HEK293 (cell line): Measurements from ENCODE around the gene ZFPM1.

Source experiments
- CTCF ChIA-PET: fragments of 350-600 bp; formaldehyde crosslinking; extraction: SDS; loops from one replicate; lab custom pipeline; 2021; ENCODE audit warnings: antibody characterized with exemption; lab: Yijun Ruan, JAX
- POLR2A ChIA-PET: fragments of 300-600 bp; formaldehyde crosslinking; extraction: SDS; loops from one replicate; lab custom pipeline; 2020; ENCODE audit warnings: antibody characterized with exemption, inconsistent platforms; lab: Yijun Ruan, JAX
- H3K27ac ChIP-seq: fragments of 200-500 bp; sonication (Bioruptor generic); 2 replicates; pipeline ENCODE4 v1.5.1; 2014; ENCODE audit warnings: low read depth, low read length, control low read depth, inconsistent platforms; ENCODE audit errors: extremely low read depth
- H3K36me3 ChIP-seq, 2 experiments: fragments of 200-500 bp in 1 of 2; sonication (Bioruptor generic) in 1 of 2; 1 replicate in 1 of 2; 2 replicates in 1 of 2; pipeline ENCODE4 v1.5.1; 2014 to 2017; ENCODE audit warnings: inconsistent platforms in 2 of 2, low read length in 2 of 2; ENCODE audit not compliant: control insufficient read depth in 2 of 2, insufficient read depth in 1 of 2
- H3K4me1 ChIP-seq: fragments of 200-500 bp; sonication (Bioruptor generic); 2 replicates; pipeline ENCODE4 v1.5.1; 2014; ENCODE audit warnings: mild to moderate bottlenecking, low read length, inconsistent platforms; ENCODE audit not compliant: control insufficient read depth, insufficient read depth
- H3K4me3 ChIP-seq: 2 replicates; pipeline ENCODE4 v1.5.1; 2011; ENCODE audit warnings: low read depth, mild to moderate bottlenecking, control low read depth, low read length, moderate library complexity
- H3K9me3 ChIP-seq: fragments of 200-500 bp; sonication (Bioruptor generic); 2 replicates; pipeline ENCODE4 v1.5.1; 2014; ENCODE audit warnings: low read depth, low read length, inconsistent platforms; ENCODE audit not compliant: control insufficient read depth, insufficient read depth
- GLIS2 ChIP-seq: fragments of 450-650 bp; formaldehyde crosslinking; IDR thresholded peaks from 2 replicates; pipeline ENCODE4 v1.5.1; 2016; ENCODE audit warnings: missing biosample characterization, missing genetic modification characterization
- HOXD13 ChIP-seq: sonication (generic); formaldehyde crosslinking; IDR thresholded peaks from 2 replicates; pipeline ENCODE4 v1.8.0; 2022; ENCODE audit warnings: missing genetic modification reagents, borderline replicate concordance
- INSM2 ChIP-seq: fragments of 450-650 bp; formaldehyde crosslinking; IDR thresholded peaks from 2 replicates; pipeline ENCODE4 v1.5.1; 2016; ENCODE audit warnings: missing biosample characterization, missing genetic modification characterization
- PATZ1 ChIP-seq: fragments of 450-650 bp; formaldehyde crosslinking; IDR thresholded peaks from 2 replicates; pipeline ENCODE4 v1.5.1; 2016; ENCODE audit warnings: missing biosample characterization, missing genetic modification characterization
- ZFP41 ChIP-seq: fragments of 450-650 bp; formaldehyde crosslinking; IDR thresholded peaks from 2 replicates; pipeline ENCODE4 v1.5.1; 2016; ENCODE audit warnings: missing biosample characterization, missing genetic modification characterization, borderline replicate concordance
- ZNF16 ChIP-seq: fragments of 450-650 bp; formaldehyde crosslinking; IDR thresholded peaks from 2 replicates; pipeline ENCODE4 v1.5.1; 2016; ENCODE audit warnings: low read depth, missing biosample characterization, missing genetic modification characterization
- ZNF423 ChIP-seq: fragments of 450-650 bp; formaldehyde crosslinking; IDR thresholded peaks from 2 replicates; pipeline ENCODE4 v1.5.1; 2016; ENCODE audit warnings: missing biosample characterization, missing genetic modification characterization
- ZNF660 ChIP-seq: fragments of 450-650 bp; IDR thresholded peaks from 2 replicates; pipeline ENCODE4 v1.5.1; 2018; ENCODE audit warnings: missing biosample characterization, mild to moderate bottlenecking, missing genetic modification characterization
- ZNF664 ChIP-seq: fragments of 450-650 bp; formaldehyde crosslinking; IDR thresholded peaks from 2 replicates; pipeline ENCODE4 v1.5.1; 2016; ENCODE audit warnings: missing biosample characterization, missing genetic modification characterization
- ZNF768 ChIP-seq: fragments of 450-650 bp; formaldehyde crosslinking; IDR thresholded peaks from 2 replicates; pipeline ENCODE4 v1.5.1; 2018; ENCODE audit warnings: missing biosample characterization, mild to moderate bottlenecking, missing genetic modification characterization

ZFPM1 gene

GRCh38 chr16:88486398-88487123 lies 33.5 kb downstream of the ZFPM1 start (continued):
- TF ChIP-seq PATZ1 (tag by site-specific recombination) (no peak), INSM2 (tag by site-specific recombination) (no peak), ZNF16 (tag by site-specific recombination) (no peak), ZNF423 (peak; percentile 89), ZNF768 (tag by site-specific recombination) (peak; percentile 22; the same call in 1 of the 2 replicates), ZNF660 (tag by site-specific recombination) (no peak)

DNA sequence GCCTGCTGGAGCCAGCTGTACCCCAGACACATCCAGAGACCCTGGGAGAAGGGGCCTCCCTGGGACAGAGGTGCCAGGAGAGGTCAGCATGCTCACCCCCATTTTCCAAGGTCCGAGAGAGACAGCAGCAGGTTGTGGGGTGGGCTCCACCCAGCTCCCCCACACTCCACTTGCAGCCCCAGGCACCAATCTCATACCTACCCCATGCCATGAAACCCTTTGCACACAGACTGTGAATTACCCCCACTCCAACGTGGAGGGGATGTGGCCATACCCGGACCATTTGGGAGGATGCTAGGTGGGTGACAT lies 34.0 kb downstream of the ZFPM1 start:
- TF ChIP-seq HOXD13 (CRISPR knock-in tag) (no peak), GLIS2 (tag by site-specific recombination) (0 out of 2 replicates have a peak, but pooled peaks have one; percentile 21)
- Histone ChIP-seq H3K36me3 (peaks cover 0 to 23% of the 10 kb centered on the region in 2 experiments; a peak in 1 of 3 replicates), H3K4me3 (no peak overlapping the region), H3K9me3 (no peaks in the 10 kb centered on the region), H3K27ac (no peak overlapping the region), H3K4me1 (no peaks in the 10 kb centered on the region)
- ChIA-PET POLR2A (interaction anchor here (1.4 kb wide), 1 partner anchor 9 kb away, joined by 4 read pairs; no protein-coding TSS in a partner anchor), CTCF (no interaction called here)

DNA sequence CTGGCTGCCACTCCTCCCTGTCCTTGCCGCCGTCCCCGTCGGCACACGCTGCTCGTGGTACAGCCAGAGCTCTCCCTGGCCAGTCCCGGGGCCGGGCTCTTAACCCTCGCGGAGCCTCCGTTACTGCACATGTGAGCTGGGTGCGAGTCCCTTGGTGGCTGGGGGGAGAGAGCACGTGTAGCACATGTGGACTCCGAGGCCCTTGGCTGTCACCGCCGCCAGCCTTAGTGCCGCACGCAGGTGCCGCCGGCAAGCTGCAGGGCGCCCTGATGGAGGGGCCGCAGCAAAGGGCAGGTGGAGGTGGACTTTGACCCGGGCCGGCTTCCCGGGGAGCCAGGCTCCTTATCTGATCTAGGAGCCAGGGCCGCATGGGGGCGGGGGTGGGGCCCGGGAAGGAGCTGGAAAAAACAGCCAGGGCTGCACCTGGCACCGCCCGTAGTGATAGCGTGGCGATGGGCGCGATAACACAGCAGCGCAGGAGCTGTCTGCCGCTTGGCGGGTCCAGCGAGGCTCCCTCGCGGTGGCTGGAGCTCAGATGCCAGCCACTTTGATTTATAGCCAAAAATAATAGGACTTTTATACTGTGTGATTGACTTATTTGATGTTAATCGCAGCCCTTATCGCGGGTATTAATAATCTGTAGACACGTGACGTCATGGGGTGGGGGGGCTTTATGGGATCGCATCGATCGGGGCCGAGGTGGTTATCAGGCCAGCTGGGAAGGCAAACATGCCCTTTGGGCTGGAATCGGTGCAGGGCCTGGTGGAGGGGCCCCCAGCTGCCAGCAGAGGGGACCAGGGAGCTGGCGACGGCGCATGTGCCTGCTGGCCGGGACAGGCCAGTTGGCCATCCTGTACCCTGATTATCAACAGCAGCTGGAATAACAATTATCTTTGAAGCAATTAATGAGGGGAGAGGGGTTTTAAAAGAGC lies 35.1 kb downstream of the ZFPM1 start:
- ChIA-PET CTCF (interaction anchor here (0.6 to 1.1 kb wide), 3 partner anchors 16 to 69 kb away, joined by 3 to 4 read pairs (median 3); no protein-coding TSS in a partner anchor), POLR2A (interaction anchor here (1.4 kb wide), 1 partner anchor 10 kb away, joined by 4 read pairs; no protein-coding TSS in a partner anchor)
- no peak overlapping the region for H3K27ac ChIP-seq
- TF ChIP-seq ZFP41 (tag by site-specific recombination) = no peak
- no peak overlapping the region for H3K4me3 ChIP-seq
- peaks cover 0 to 23% of the 10 kb centered on the region in 2 experiments; a peak in 1 of 3 replicates for H3K36me3 ChIP-seq
- H3K9me3 ChIP-seq = no peaks in the 10 kb centered on the region
- H3K4me1 ChIP-seq = no peaks in the 10 kb centered on the region

- H3K4me1 ChIP-seq = no peaks in the 10 kb centered on the region
- H3K4me3 ChIP-seq = no peak overlapping the region
- ChIA-PET CTCF (interaction anchor here (1.1 kb wide), 1 partner anchor 15 kb away, joined by 3 read pairs; no protein-coding TSS in a partner anchor), POLR2A (interaction anchor here (0.6 kb wide), 1 partner anchor 102 kb away, joined by 3 read pairs; no protein-coding TSS in a partner anchor)
- no peaks in the 10 kb centered on the region for H3K9me3 ChIP-seq
- peaks cover 0 to 23% of the 10 kb centered on the region in 2 experiments; a peak in 1 of 3 replicates for H3K36me3 ChIP-seq
- H3K27ac ChIP-seq = no peak overlapping the region
- no peak for TF ChIP-seq ZNF660 (tag by site-specific recombination)
- 0 out of 2 replicates have a peak, but pooled peaks have one; percentile 15 for TF ChIP-seq GLIS2 (tag by site-specific recombination)
- TF ChIP-seq ZNF664 (tag by site-specific recombination) = no peak
These were observed 36.2 kb downstream of the ZFPM1 start for GRCh38 chr16:88489163-88489741.
